Liver (tissue), 3 donors: ENCODE results near the gene TTC34.
"Not testable (repeated sequence)": the region's sequence is repeated elsewhere in the genome, so short reads cannot be mapped to it uniquely, and the experiment has no call there.

Experiments used
- ATF3 ChIP-seq: IDR thresholded peaks from 2 replicates; pipeline ENCODE4 v1.6.1; 2016; ENCODE audit warnings: antibody characterized with exemption
- EGR1 ChIP-seq, 2 donors: IDR thresholded peaks; 2 replicates each; pipeline ENCODE4 v1.6.1; 2016 to 2018; ENCODE audit warnings: antibody characterized with exemption in 2 of 2, low read depth in 2 of 2
- FOXA1 ChIP-seq: IDR thresholded peaks from 2 replicates; pipeline ENCODE4 v1.6.1; 2016; ENCODE audit warnings: antibody characterized with exemption
- FOXA2 ChIP-seq: IDR thresholded peaks from 2 replicates; pipeline ENCODE4 v1.6.1; 2016; ENCODE audit warnings: antibody characterized with exemption
- GABPA ChIP-seq, 2 donors: IDR thresholded peaks in 1 of 2; conservative IDR thresholded peaks in 1 of 2; 2 replicates each; pipeline ENCODE4 v1.6.1; 2016; ENCODE audit warnings: antibody characterized with exemption in 2 of 2, mild to moderate bottlenecking in 1 of 2, moderate library complexity in 1 of 2
- JUND ChIP-seq, 2 donors: IDR thresholded peaks; 2 replicates each; pipeline ENCODE4 v1.6.1; 2016; ENCODE audit warnings: antibody characterized with exemption in 2 of 2
- MAX ChIP-seq: IDR thresholded peaks from 2 replicates; pipeline ENCODE4 v1.6.1; 2016; ENCODE audit warnings: antibody characterized with exemption
- RAD21 ChIP-seq, 2 donors: IDR thresholded peaks; 2 replicates each; pipeline ENCODE4 v1.6.1; 2016; ENCODE audit warnings: antibody characterized with exemption in 2 of 2, mild to moderate bottlenecking in 2 of 2
- REST ChIP-seq: IDR thresholded peaks from 2 replicates; pipeline ENCODE4 v1.6.1; 2016; ENCODE audit warnings: antibody characterized with exemption, mild to moderate bottlenecking
- RXRA ChIP-seq, 2 donors: IDR thresholded peaks; 2 replicates each; pipeline ENCODE4 v1.6.1; 2017 to 2018; ENCODE audit warnings: antibody characterized with exemption in 2 of 2, mild to moderate bottlenecking in 1 of 2
- SP1 ChIP-seq: IDR thresholded peaks from 2 replicates; pipeline ENCODE4 v1.6.1; 2018; ENCODE audit warnings: antibody characterized with exemption, mild to moderate bottlenecking
- TAF1 ChIP-seq: conservative IDR thresholded peaks from 2 replicates; pipeline ENCODE4 v1.6.1; 2016; ENCODE audit warnings: antibody characterized with exemption, mild to moderate bottlenecking
- YY1 ChIP-seq: IDR thresholded peaks from 2 replicates; pipeline ENCODE4 v1.6.1; 2016; ENCODE audit warnings: antibody characterized with exemption, mild to moderate bottlenecking
- TF ChIP-seq, protein P1 (sequence below): fragments of 150-350 bp; IDR thresholded peaks from 2 replicates; pipeline ENCODE4 v1.5.1; 2017; ENCODE audit warnings: improper control_type of control experiment, low read depth, low read length; ENCODE audit not compliant: missing input control
- donor health status: healthy.
- donor health status: healthy.

- TF ChIP-seq, protein P1, sequence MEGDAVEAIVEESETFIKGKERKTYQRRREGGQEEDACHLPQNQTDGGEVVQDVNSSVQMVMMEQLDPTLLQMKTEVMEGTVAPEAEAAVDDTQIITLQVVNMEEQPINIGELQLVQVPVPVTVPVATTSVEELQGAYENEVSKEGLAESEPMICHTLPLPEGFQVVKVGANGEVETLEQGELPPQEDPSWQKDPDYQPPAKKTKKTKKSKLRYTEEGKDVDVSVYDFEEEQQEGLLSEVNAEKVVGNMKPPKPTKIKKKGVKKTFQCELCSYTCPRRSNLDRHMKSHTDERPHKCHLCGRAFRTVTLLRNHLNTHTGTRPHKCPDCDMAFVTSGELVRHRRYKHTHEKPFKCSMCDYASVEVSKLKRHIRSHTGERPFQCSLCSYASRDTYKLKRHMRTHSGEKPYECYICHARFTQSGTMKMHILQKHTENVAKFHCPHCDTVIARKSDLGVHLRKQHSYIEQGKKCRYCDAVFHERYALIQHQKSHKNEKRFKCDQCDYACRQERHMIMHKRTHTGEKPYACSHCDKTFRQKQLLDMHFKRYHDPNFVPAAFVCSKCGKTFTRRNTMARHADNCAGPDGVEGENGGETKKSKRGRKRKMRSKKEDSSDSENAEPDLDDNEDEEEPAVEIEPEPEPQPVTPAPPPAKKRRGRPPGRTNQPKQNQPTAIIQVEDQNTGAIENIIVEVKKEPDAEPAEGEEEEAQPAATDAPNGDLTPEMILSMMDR: not testable (repeated sequence)
- TF ChIP-seq JUND (IDR thresholded peaks at IDR 0.05); RXRA (IDR thresholded peaks at IDR 0.05); SP1; GABPA (IDR thresholded peaks at IDR 0.05 in 1 of 2, conservative IDR thresholded peaks at IDR 0.05 in 1 of 2); YY1; ATF3; MAX; RAD21 (IDR thresholded peaks at IDR 0.05); TAF1; FOXA1; FOXA2; REST; EGR1 (IDR thresholded peaks at IDR 0.05; ENCODE audit: low read depth in 2 of 2): not testable (repeated sequence)
Observed at GRCh38 chr1:2752503-2752902, 49.0 kb downstream of the TTC34 start.
